GM18867 (cell line): ENCODE results near the gene SAPCD2.
"Not testable (repeated sequence)": the region's sequence is repeated elsewhere in the genome, so short reads cannot be mapped to it uniquely, and the experiment has no call there.

ENCODE experiments used
- ATAC-seq: cut with Tn5 transposase; IDR thresholded peaks from one replicate; pipeline ENCODE4 v1.9.1; 2021; ENCODE audit warnings: mild to moderate bottlenecking, moderate library complexity; ENCODE audit not compliant: unreplicated experiment

SAPCD2 gene

GRCh38 chr9:137070201-137070905, at the start of gene SAPCD2:
Gene SAPCD2 (minus strand): TSS chr9:137070557. CDS start chr9:137070460, 97 bp downstream.
- ATAC-seq = peak; percentile 72

- not testable (repeated sequence) for ATAC-seq
These were observed 47.8 kb upstream of the SAPCD2 start for GRCh38 chr9:137118092-137118603.

- ATAC-seq = no peak
These were observed 46.9 kb upstream of the SAPCD2 start for GRCh38 chr9:137117269-137117731.

- ATAC-seq = no peak
These were observed 46.4 kb upstream of the SAPCD2 start for GRCh38 chr9:137116728-137117127.

GRCh38 chr9:137116027-137116507, 45.7 kb upstream of the SAPCD2 start:
- ATAC-seq = no peak

GRCh38 chr9:137115394-137116026, 45.2 kb upstream of the SAPCD2 start:
- ATAC-seq = no peak

- ATAC-seq = peak; percentile 58
These were observed 44.4 kb upstream of the SAPCD2 start, which contains the start of gene DPP7 for GRCh38 chr9:137114613-137115393. Gene DPP7 (minus strand): TSS chr9:137114733. CDS start chr9:137114713, 20 bp downstream.

GRCh38 chr9:137114220-137114612, 43.9 kb upstream of the SAPCD2 start:
- ATAC-seq = no peak

- no peak for ATAC-seq
These were observed 43.2 kb upstream of the SAPCD2 start for GRCh38 chr9:137113385-137114159.

- no peak for ATAC-seq
These were observed 42.4 kb upstream of the SAPCD2 start for GRCh38 chr9:137112564-137113384.

GRCh38 chr9:137111788-137112563, 41.6 kb upstream of the SAPCD2 start:
- ATAC-seq = no peak

GRCh38 chr9:137110911-137111787, 40.8 kb upstream of the SAPCD2 start:
- ATAC-seq = no peak

- ATAC-seq = no peak
These were observed 40.0 kb upstream of the SAPCD2 start for GRCh38 chr9:137110147-137110910.

GRCh38 chr9:137109250-137110146, 39.1 kb upstream of the SAPCD2 start:
- no peak for ATAC-seq

GRCh38 chr9:137108608-137109249, 38.4 kb upstream of the SAPCD2 start:
- no peak for ATAC-seq

- ATAC-seq = no peak
These were observed 37.6 kb upstream of the SAPCD2 start for GRCh38 chr9:137107982-137108381.
